ENCODE data around the gene SCLY. TPM values are rescaled to one million over a fixed set of nuclear protein-coding genes. Genes with fewer than 3 reads are reported as not detected.

The SCLY gene
- polyA plus RNA-seq, 1 of the 3 experiments (the other 2 are of a cell fraction), result 20.9 TPM

DNA sequence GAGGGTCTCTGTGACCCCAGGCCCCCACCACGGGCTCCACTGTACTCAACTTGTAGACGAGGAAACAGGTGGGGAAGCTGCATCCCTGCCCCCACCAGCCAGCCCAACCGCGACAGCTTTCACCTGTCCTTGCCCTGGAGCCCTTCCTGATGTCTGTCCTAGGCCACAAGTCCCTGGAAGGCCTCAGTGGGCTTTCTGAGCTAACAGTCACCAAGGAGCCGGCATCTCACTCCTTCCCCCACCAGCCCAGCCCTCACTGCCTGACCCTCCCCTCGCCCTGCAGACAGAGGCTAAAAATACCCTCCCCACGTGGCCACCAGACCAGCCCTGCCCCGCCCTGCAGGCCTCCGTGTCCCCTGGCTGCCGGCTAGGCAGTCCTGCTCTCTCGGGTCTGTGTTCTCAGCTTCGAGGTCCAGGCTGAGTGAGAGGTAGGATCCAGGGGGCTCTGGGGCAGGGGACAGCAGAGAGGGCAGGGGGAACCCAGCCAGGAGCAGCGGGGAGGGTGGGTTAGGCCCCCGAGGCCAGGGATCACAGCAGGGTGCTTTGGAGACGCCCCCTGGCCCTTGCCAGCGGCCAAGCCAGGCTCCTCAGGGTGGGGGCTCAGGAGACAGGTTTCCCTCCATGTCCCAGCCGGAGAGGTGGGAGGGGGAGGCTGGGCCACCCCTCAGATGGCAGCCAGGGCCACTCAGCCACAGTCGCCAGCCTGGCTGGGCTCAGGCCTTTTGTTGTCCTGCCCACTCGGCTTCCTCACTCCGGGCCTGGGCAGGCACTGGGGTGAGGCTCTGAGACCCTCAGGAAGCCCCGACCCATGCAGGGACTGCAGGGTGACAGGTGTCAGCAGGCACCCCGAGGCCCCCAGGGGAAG is 77.8 kb downstream of the SCLY start, which contains the start of gene KLHL30:
Gene KLHL30 (plus strand): TSS at position 338 of the 865 bp plus-strand sequence. CDS start 2,087 bp downstream, outside the sequence.
- no peak within 1 kb of the TSS for H3K4me3 ChIP-seq (ENCODE audit: low read depth in 2 of 2, low read length in 1 of 2)
- no peaks in the 10 kb centered on the region for H4K20me1 ChIP-seq (ENCODE audit: insufficient read depth)
- no peak within 1 kb of the TSS for H3K9ac ChIP-seq
- H3K27me3 ChIP-seq (ENCODE audit: insufficient read depth), result no peaks in the 10 kb centered on the region
- POLR2A ChIA-PET, result interaction anchor here (1.5 kb wide), 1 partner anchor 77 kb away, joined by 3 read pairs; the partner anchor contains the start of gene SCLY
- no peak within 1 kb of the TSS for H3K4me2 ChIP-seq
- 44% methylated on average over 7 of the region's 22 CpGs for WGBS (ENCODE audit: low lambda C conversion rate)
- H3F3A ChIP-seq (replicated peaks; ENCODE audit: insufficient read depth), result no peaks in the 10 kb centered on the region
- H3K9me2 ChIP-seq, result no peaks in the 10 kb centered on the region
- no peaks in the 10 kb centered on the region for H3K9me3 ChIP-seq
- no peak within 1 kb of the TSS for H2AFZ ChIP-seq (ENCODE audit: low read depth)
- peaks cover 5% of the 10 kb centered on the region in 2 experiments; a peak in 3 of 4 replicates for H3K4me1 ChIP-seq (ENCODE audit: control insufficient read depth in 1 of 2, insufficient read depth in 2 of 2, low read depth in 1 of 2, low read length in 1 of 2)
- no peaks in the 10 kb centered on the region for H3K79me2 ChIP-seq (ENCODE audit: insufficient read depth)
- no peak within 1 kb of the TSS for H3K27ac ChIP-seq (ENCODE audit: low read depth in 2 of 2, low read length in 1 of 2)
- no peak for DNase-seq
- H3K36me3 ChIP-seq (replicated peaks in 1 of 2; ENCODE audit: control insufficient read depth in 1 of 2, insufficient read depth in 2 of 2, low read length in 1 of 2), result no peaks in the 10 kb centered on the region
- CTCF ChIA-PET, result interaction anchor here (1.0 to 1.4 kb wide), 2 partner anchors 9 to 280 kb away, joined by 3 read pairs; no protein-coding TSS in a partner anchor
- TF ChIP-seq GATA2 (CRISPR knock-in tag; IDR thresholded peaks at IDR 0.05), result no peak
- TF ChIP-seq ELF1 (IDR thresholded peaks at IDR 0.05), result no peak
- no peak for TF ChIP-seq MXI1 (IDR thresholded peaks at IDR 0.05; ENCODE audit: low read depth, low read length)
- TF ChIP-seq, protein P1, sequence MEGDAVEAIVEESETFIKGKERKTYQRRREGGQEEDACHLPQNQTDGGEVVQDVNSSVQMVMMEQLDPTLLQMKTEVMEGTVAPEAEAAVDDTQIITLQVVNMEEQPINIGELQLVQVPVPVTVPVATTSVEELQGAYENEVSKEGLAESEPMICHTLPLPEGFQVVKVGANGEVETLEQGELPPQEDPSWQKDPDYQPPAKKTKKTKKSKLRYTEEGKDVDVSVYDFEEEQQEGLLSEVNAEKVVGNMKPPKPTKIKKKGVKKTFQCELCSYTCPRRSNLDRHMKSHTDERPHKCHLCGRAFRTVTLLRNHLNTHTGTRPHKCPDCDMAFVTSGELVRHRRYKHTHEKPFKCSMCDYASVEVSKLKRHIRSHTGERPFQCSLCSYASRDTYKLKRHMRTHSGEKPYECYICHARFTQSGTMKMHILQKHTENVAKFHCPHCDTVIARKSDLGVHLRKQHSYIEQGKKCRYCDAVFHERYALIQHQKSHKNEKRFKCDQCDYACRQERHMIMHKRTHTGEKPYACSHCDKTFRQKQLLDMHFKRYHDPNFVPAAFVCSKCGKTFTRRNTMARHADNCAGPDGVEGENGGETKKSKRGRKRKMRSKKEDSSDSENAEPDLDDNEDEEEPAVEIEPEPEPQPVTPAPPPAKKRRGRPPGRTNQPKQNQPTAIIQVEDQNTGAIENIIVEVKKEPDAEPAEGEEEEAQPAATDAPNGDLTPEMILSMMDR (IDR thresholded peaks at IDR 0.05), result no peak
- TF ChIP-seq GABPA (IDR thresholded peaks at IDR 0.05; ENCODE audit: low read depth), result no peak
- no peak for TF ChIP-seq RXRA (IDR thresholded peaks at IDR 0.05; ENCODE audit: borderline replicate concordance, low read depth)
- TF ChIP-seq NRF1 (IDR thresholded peaks at IDR 0.05; ENCODE audit: low read depth, low read length), result no peak
- no peak for TF ChIP-seq FOSL2 (IDR thresholded peaks at IDR 0.05; ENCODE audit: borderline replicate concordance, low read depth)
- TF ChIP-seq NFIC (IDR thresholded peaks at IDR 0.05; ENCODE audit: borderline replicate concordance), result no peak
- no peak for TF ChIP-seq CHD2 (IDR thresholded peaks at IDR 0.05; ENCODE audit: low read length, partially characterized antibody)
- no peak for TF ChIP-seq EZH2phosphoT487 (IDR thresholded peaks at IDR 0.05; ENCODE audit: borderline replicate concordance, low read depth)
- no peak for TF ChIP-seq MEF2A (IDR thresholded peaks at IDR 0.05; ENCODE audit: borderline replicate concordance, low read depth)
- no peak for TF ChIP-seq EP300 (IDR thresholded peaks at IDR 0.05; ENCODE audit: borderline replicate concordance in 1 of 2, low read depth in 1 of 2, low read length in 1 of 2)

Measured in SK-N-SH (cell line).